Activated T-cell treated with anti-CD3 and anti-CD28 coated beads, Interleukin-2, amount 50 U/mL, for 4 hours (primary cell): ENCODE measurements around the gene PSG6. TPM values are rescaled to one million over a fixed set of nuclear protein-coding genes. Genes with fewer than 3 reads are reported as not detected.
"Not testable (repeated sequence)": the region's sequence is repeated elsewhere in the genome, so short reads cannot be mapped to it uniquely, and the experiment has no call there.

Experiments
- ATAC-seq, 2 donors: fragments of 200-7000 bp; cut with Tn5 transposase; one replicate each; pipeline ENCODE4 v1.10.0; 2021
- DNase-seq: peaks from one replicate; pipeline ENCODE4 v3.0.0-alpha.2; 2020
- H3K27me3 Mint-ChIP-seq: one replicate; pipeline ENCODE4 v1.8.0; 2021; ENCODE audit warnings: low read depth, mixed read lengths
- H3K36me3 Mint-ChIP-seq: one replicate; pipeline ENCODE4 v1.8.0; 2022; ENCODE audit warnings: mixed read lengths; ENCODE audit not compliant: insufficient read depth
- H3K4me1 Mint-ChIP-seq: one replicate; pipeline ENCODE4 v1.8.0; 2021; ENCODE audit warnings: low read depth, mixed read lengths
- H3K4me3 Mint-ChIP-seq: one replicate; pipeline ENCODE4 v1.8.0; 2021; ENCODE audit warnings: mild to moderate bottlenecking, moderate library complexity, mixed read lengths
- H3K9me3 Mint-ChIP-seq: one replicate; pipeline ENCODE4 v1.8.0; 2021; ENCODE audit warnings: mixed read lengths
- total RNA-seq, 3 donors: library from RNA; stranded (reverse); gene quantifications; one replicate each; pipeline ENCODE4 v1.2.1, GENCODE V29; 2021

Gene PSG6
- not detected for total RNA-seq

- H3K36me3 Mint-ChIP-seq, ATAC-seq, H3K9me3 Mint-ChIP-seq, H3K4me1 Mint-ChIP-seq, H3K4me3 Mint-ChIP-seq, H3K27me3 Mint-ChIP-seq, DNase-seq: not testable (repeated sequence)
These were observed at the start of gene PSG6 for GRCh38 chr19:42917634-42918033. Gene PSG6 (minus strand): TSS chr19:42917894. CDS start chr19:42917792, 102 bp downstream.

DNA sequence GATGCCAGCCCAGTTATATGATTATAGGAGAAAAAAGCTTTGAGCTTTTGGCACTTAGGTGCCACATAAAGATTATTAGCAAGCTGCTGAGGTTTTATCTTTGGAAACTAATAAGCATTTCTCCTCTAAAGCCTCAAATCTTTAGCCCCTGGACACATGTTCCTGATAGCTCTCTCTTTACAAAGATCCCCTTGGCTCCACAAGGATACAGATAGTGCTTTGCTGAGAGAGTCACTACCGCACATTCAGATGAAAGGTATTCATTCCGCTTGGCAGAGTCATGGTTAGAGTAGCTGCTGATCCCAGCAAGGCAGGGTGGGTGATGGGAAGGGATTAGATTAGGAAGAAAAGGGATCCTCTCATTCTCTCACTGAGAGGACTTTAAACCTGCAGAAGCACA is 47.5 kb upstream of the PSG6 start:
- no peaks in the 10 kb centered on the region for H3K36me3 Mint-ChIP-seq
- ATAC-seq, result no peak
- no peak overlapping the region for H3K4me3 Mint-ChIP-seq
- peaks cover 20% of the 10 kb centered on the region for H3K27me3 Mint-ChIP-seq
- DNase-seq, result no peak
- no peaks in the 10 kb centered on the region for H3K4me1 Mint-ChIP-seq
- peaks cover 5% of the 10 kb centered on the region for H3K9me3 Mint-ChIP-seq

- H3K4me3 Mint-ChIP-seq, result no peak overlapping the region
- H3K4me1 Mint-ChIP-seq, result no peaks in the 10 kb centered on the region
- H3K27me3 Mint-ChIP-seq, result peaks cover 25% of the 10 kb centered on the region
- H3K36me3 Mint-ChIP-seq, result no peaks in the 10 kb centered on the region
- no peaks in the 10 kb centered on the region for H3K9me3 Mint-ChIP-seq
- no peak for DNase-seq
- no peak for ATAC-seq
These were observed 43.4 kb upstream of the PSG6 start for GRCh38 chr19:42961119-42961518.

- H3K9me3 Mint-ChIP-seq, H3K36me3 Mint-ChIP-seq, ATAC-seq, H3K4me1 Mint-ChIP-seq, DNase-seq, H3K4me3 Mint-ChIP-seq: not testable (repeated sequence)
- peaks cover 17% of the 10 kb centered on the region for H3K27me3 Mint-ChIP-seq
These were observed 34.4 kb upstream of the PSG6 start for GRCh38 chr19:42952126-42952525.

GRCh38 chr19:42951476-42951875 is 33.8 kb upstream of the PSG6 start:
- not testable (repeated sequence) for DNase-seq, H3K4me1 Mint-ChIP-seq, ATAC-seq, H3K4me3 Mint-ChIP-seq, H3K36me3 Mint-ChIP-seq, H3K9me3 Mint-ChIP-seq
- H3K27me3 Mint-ChIP-seq, result peaks cover 17% of the 10 kb centered on the region

DNA sequence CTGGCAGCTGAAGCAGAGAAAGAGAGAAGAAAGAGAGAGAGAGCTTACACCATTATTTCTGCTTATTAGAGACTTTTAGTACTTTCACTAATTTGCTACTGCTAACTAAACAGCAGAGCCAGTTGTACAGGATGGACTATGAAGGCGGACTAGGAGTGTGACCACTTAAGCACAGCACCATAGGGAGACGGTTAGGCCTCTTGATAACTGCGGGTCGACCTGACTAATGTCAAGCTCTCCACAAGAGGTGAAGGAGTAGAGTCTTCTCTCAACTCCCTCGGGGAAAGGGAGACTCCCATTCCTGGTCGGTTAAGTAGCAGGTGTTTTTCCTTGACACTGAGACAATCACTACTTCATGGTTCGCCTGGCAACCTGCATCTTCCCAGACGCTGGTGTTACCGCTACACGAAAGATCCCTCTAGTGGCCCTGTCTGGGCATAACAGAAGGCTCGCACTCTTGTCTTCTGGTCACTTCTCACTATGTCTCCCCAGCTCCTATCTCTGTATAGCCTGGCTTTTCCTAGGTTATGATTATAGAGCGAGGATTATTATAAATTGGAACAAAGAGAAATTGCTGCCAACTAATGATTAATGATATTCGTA is 24.6 kb upstream of the PSG6 start:
- peaks cover 45% of the 10 kb centered on the region for H3K27me3 Mint-ChIP-seq
- no peak overlapping the region for H3K4me3 Mint-ChIP-seq
- H3K4me1 Mint-ChIP-seq, result no peaks in the 10 kb centered on the region
- ATAC-seq (no peak), DNase-seq (no peak)
- no peaks in the 10 kb centered on the region for H3K36me3 Mint-ChIP-seq
- no peaks in the 10 kb centered on the region for H3K9me3 Mint-ChIP-seq

- peaks cover 24% of the 10 kb centered on the region for H3K27me3 Mint-ChIP-seq
- H3K9me3 Mint-ChIP-seq, H3K36me3 Mint-ChIP-seq, H3K4me1 Mint-ChIP-seq, ATAC-seq, DNase-seq, H3K4me3 Mint-ChIP-seq: not testable (repeated sequence)
These were observed 19.4 kb upstream of the PSG6 start, which contains the start of gene PSG7 for GRCh38 chr19:42937107-42937506. Gene PSG7 (minus strand): TSS chr19:42937207. CDS start chr19:42937076, 131 bp downstream.

DNA sequence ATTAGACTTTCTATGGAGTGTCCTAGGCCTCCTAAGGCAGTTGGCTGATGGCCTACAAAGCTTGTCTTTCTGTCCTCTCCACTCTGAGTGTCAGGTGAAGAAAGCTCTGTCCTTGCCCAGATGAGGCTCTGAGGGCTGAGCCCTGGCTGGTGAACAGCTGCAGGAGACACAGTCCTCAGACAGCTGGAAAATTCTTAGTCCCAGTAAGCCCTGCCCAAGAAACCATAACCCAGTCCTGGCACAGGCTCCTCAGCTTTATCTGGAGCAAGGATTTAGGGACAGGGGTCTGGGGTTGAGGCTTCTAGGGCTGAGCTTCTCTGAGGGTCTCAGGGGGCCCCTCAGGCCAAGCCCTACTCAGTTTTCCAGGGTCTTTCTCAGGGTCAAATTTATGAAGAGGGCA is 17.0 kb upstream of the PSG6 start:
- H3K27me3 Mint-ChIP-seq, result peaks cover 23% of the 10 kb centered on the region
- not testable (repeated sequence) for H3K36me3 Mint-ChIP-seq, H3K9me3 Mint-ChIP-seq, H3K4me1 Mint-ChIP-seq, H3K4me3 Mint-ChIP-seq, ATAC-seq, DNase-seq

GRCh38 chr19:42934183-42934582 is 16.5 kb upstream of the PSG6 start:
- not testable (repeated sequence) for H3K4me1 Mint-ChIP-seq, H3K36me3 Mint-ChIP-seq, DNase-seq, ATAC-seq, H3K4me3 Mint-ChIP-seq, H3K9me3 Mint-ChIP-seq
- H3K27me3 Mint-ChIP-seq, result peaks cover 22% of the 10 kb centered on the region

- DNase-seq, ATAC-seq, H3K36me3 Mint-ChIP-seq, H3K9me3 Mint-ChIP-seq, H3K4me3 Mint-ChIP-seq, H3K4me1 Mint-ChIP-seq: not testable (repeated sequence)
- H3K27me3 Mint-ChIP-seq, result peaks cover 22% of the 10 kb centered on the region
These were observed 15.7 kb upstream of the PSG6 start for GRCh38 chr19:42933412-42933811.

DNA sequence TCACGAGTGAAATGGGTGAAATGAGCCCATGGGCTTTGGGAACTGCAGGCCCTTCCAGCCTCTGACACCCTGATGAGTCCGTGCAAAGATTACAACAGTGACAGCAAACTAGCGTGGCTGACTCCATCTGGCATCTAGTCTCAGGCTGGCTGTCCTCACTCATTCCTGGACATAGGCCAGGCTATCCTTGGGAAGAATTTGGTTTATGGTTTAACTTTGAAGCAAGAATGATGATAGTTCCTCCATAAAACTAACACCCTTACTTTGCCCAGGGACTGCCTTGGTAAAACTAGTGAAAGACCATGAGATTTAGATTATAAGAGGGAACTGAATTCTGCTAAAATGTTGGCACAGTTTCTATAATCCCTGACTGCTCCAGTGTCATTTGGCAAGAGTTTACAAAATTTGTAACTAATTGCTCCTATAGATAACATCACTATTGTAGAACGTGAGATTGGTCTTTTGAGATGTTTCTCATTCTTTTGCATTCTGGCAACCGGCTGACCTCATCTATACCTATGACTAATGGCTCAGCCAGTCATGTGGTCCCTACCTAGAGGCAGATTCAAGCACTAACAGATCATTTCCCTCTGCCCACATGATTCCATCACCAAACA is 14.9 kb upstream of the PSG6 start:
- not testable (repeated sequence) for H3K4me1 Mint-ChIP-seq, H3K9me3 Mint-ChIP-seq, H3K36me3 Mint-ChIP-seq, DNase-seq, H3K4me3 Mint-ChIP-seq, ATAC-seq
- H3K27me3 Mint-ChIP-seq, result peaks cover 18% of the 10 kb centered on the region

DNA sequence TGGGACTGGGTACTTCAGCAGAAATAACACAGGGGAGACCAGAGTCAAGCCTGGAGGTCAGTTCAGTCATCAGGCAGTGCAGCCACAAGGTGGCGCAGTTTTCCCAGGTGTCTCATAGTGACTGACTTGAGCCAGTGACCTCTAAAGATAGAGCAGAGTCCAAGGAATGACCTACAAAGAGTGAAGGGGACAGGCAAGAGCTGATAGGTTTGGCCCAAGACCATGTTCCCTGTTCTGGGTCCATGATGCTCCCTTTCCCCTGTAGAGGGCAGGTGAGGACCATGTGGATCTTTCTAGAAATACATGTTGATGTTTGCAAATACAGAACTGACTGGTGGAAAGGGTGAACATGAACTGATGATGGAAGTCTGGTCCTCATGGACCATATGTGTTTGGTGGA is 12.5 kb upstream of the PSG6 start:
- not testable (repeated sequence) for H3K4me1 Mint-ChIP-seq, H3K9me3 Mint-ChIP-seq, DNase-seq, H3K36me3 Mint-ChIP-seq, H3K4me3 Mint-ChIP-seq, ATAC-seq
- H3K27me3 Mint-ChIP-seq, result peaks cover 20% of the 10 kb centered on the region

- no peaks in the 10 kb centered on the region for H3K36me3 Mint-ChIP-seq
- no peak overlapping the region for H3K4me3 Mint-ChIP-seq
- DNase-seq (no peak), ATAC-seq (no peak)
- no peaks in the 10 kb centered on the region for H3K9me3 Mint-ChIP-seq
- H3K4me1 Mint-ChIP-seq, result no peaks in the 10 kb centered on the region
- H3K27me3 Mint-ChIP-seq, result peaks cover 20% of the 10 kb centered on the region
These were observed 11.2 kb upstream of the PSG6 start for GRCh38 chr19:42928896-42929295.

DNA sequence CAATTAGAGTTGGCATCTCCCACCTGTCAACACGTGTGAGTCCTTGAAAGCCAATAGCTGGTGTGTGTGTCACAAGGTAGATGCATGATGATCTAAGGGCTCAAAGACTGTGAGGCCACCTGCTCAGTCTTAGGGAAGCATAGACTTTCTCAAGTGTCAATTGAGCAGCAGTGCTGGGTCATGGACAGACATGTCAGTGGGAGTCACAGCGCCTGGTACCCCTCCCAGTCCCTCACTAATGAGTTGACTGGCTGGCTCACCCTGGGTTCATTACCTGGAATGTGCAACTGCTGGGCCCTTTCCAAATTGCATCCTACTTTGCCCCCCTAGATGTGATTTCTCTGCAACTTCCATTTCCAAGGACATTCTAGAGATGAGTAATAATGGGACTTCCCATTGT is 9.1 kb upstream of the PSG6 start:
- peaks cover 16% of the 10 kb centered on the region for H3K27me3 Mint-ChIP-seq
- H3K4me1 Mint-ChIP-seq, result no peaks in the 10 kb centered on the region
- H3K4me3 Mint-ChIP-seq, result no peak overlapping the region
- no peaks in the 10 kb centered on the region for H3K9me3 Mint-ChIP-seq
- ATAC-seq (no peak), DNase-seq (no peak)
- no peaks in the 10 kb centered on the region for H3K36me3 Mint-ChIP-seq

DNA sequence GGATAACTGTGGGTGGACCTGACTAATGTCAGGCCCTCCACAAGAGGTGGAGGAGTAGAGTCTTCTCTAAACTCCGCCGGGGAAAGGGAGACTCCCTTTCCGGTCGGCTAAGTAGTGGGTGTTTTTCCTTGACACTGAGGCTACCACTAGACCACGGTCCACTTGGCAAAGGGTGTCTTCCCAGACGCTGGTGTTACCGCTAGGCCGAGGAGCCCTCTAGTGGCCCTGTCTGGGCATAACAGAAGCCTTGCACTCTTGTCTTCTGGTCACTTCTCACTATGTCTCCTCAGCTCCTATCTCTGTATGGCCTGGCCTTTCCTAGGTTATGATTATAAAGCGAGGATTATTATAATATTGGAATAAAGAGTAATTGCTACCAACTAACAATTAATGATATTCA is 5.4 kb upstream of the PSG6 start:
- not testable (repeated sequence) for ATAC-seq, H3K27me3 Mint-ChIP-seq, DNase-seq, H3K9me3 Mint-ChIP-seq, H3K4me1 Mint-ChIP-seq, H3K36me3 Mint-ChIP-seq, H3K4me3 Mint-ChIP-seq
